ENCODE measurements around the gene PBX1. TPM values are rescaled to one million over a fixed set of nuclear protein-coding genes. Genes with fewer than 3 reads are reported as not detected.

PBX1 gene
- total and polyA plus RNA-seq, 4 donors = 2.2 to 17.3 (median 5.1) TPM

GRCh38 chr1:164694505-164694904 is 135.5 kb downstream of the PBX1 start (continued):
- no peak for TF ChIP-seq REST (IDR thresholded peaks at IDR 0.05)
- peak; percentile 72 for TF ChIP-seq SP1 (IDR thresholded peaks at IDR 0.05)
- no peak for TF ChIP-seq YY1 (IDR thresholded peaks at IDR 0.05)
- TF ChIP-seq HNF4G (IDR thresholded peaks at IDR 0.05) = peak; percentile 59
- TF ChIP-seq JUND (IDR thresholded peaks at IDR 0.05) = no peak
- peak; percentile 68 to 83 for TF ChIP-seq HNF4A (conservative IDR thresholded peaks at IDR 0.05)
- no peak for TF ChIP-seq NR2F2 (IDR thresholded peaks at IDR 0.05)

DNA sequence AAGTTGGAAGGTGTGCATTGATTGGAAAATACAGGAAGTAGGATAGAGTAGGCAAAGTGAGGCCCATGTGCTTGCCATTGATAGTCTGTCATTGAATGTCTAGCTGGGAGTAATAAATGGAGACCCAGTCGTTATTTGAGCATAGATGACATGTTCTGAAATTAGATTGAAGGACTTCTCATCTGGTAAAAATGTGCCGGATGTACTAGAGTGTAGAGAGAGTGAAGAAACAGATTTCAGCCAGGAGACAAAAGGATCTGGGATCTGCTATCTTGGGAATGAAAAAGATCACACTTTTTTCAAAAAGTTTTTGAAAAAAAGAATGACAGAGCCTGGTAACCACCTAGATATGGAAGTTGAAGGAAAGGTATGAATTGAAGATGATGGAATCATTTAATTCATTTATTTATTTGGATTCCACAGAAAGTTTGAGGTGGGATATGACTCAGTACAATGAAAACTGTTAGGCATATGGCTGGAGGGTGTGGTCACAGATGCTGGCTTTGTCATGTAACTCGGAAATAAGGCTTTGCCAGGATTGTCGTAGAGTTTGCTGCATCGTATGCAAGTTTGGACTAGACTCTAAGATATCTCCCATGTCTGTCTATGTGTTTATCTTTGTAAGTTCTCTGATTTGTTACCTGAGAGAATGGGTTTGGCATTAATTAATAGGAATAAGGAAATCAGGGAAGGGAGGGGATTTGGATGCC is 137.1 kb downstream of the PBX1 start:
- no peak for DNase-seq (ENCODE audit: low spot score)
- H3K9ac ChIP-seq (ENCODE audit: low read depth in 1 of 2, low read length in 2 of 2) = no peak overlapping the region
- WGBS = 93% methylated on average over 5 of the region's 5 CpGs
- no peak overlapping the region for H3K27ac ChIP-seq (ENCODE audit: low read depth in 1 of 2, low read length in 2 of 2)
- H3K27me3 ChIP-seq (ENCODE audit: control insufficient read depth in 4 of 4, insufficient read depth in 4 of 4, low read length in 3 of 4) = no peaks in the 10 kb centered on the region
- TF ChIP-seq ZBTB33 (IDR thresholded peaks at IDR 0.05) (no peak), HNF4G (IDR thresholded peaks at IDR 0.05) (no peak), TAF1 (conservative IDR thresholded peaks at IDR 0.05) (no peak), MAX (IDR thresholded peaks at IDR 0.05) (no peak), SP1 (IDR thresholded peaks at IDR 0.05) (no peak), RAD21 (IDR thresholded peaks at IDR 0.05) (no peak), GABPA (IDR thresholded peaks at IDR 0.05 in 1 of 2, conservative IDR thresholded peaks at IDR 0.05 in 1 of 2) (no peak), YY1 (IDR thresholded peaks at IDR 0.05) (no peak), RXRA (IDR thresholded peaks at IDR 0.05) (no peak), HNF4A (conservative IDR thresholded peaks at IDR 0.05) (no peak), NR2F2 (IDR thresholded peaks at IDR 0.05) (no peak), REST (IDR thresholded peaks at IDR 0.05) (no peak), FOXA1 (IDR thresholded peaks at IDR 0.05) (no peak), ATF3 (IDR thresholded peaks at IDR 0.05) (no peak)
- no peaks in the 10 kb centered on the region for H3K36me3 ChIP-seq (ENCODE audit: control insufficient read depth in 4 of 4, insufficient read depth in 3 of 4, low read depth in 1 of 4, low read length in 3 of 4)
- no peak overlapping the region for H3K4me3 ChIP-seq (ENCODE audit: low read depth in 1 of 3, low read length in 3 of 3)
- H3K9me3 ChIP-seq (ENCODE audit: control insufficient read depth in 4 of 4, low read length in 3 of 4) = no peaks in the 10 kb centered on the region
- peaks cover 0 to 26% (median 19%) of the 10 kb centered on the region in 4 donors for H3K4me1 ChIP-seq (ENCODE audit: control insufficient read depth in 4 of 4, insufficient read depth in 4 of 4, low read length in 3 of 4)
